Mesothelial cell of epicardium (in vitro differentiated cells): Measurements from ENCODE around the gene OLFM1. TPM values are rescaled to one million over a fixed set of nuclear protein-coding genes. Genes with fewer than 3 reads are reported as not detected.
"Not testable (repeated sequence)": the region's sequence is repeated elsewhere in the genome, so short reads cannot be mapped to it uniquely, and the experiment has no call there.

ENCODE experiments used
- DNase-seq, 2 experiments: peaks; one replicate each; pipeline ENCODE4 v3.0.0; 2021; ENCODE audit warnings: low spot score in 2 of 2; ENCODE audit not compliant: unreplicated experiment in 2 of 2
- H3K27ac Mint-ChIP-seq: 2 replicates; pipeline ENCODE4 v1.8.0; 2021; ENCODE audit warnings: mixed read lengths
- H3K27me3 Mint-ChIP-seq: 2 replicates; pipeline ENCODE4 v1.8.0; 2021; ENCODE audit warnings: low read depth, mixed read lengths
- H3K36me3 Mint-ChIP-seq: 2 replicates; pipeline ENCODE4 v1.8.0; 2021; ENCODE audit warnings: mixed read lengths
- H3K4me1 Mint-ChIP-seq: 2 replicates; pipeline ENCODE4 v1.8.0; 2021; ENCODE audit warnings: mixed read lengths
- H3K4me3 Mint-ChIP-seq: 2 replicates; pipeline ENCODE4 v1.8.0; 2021; ENCODE audit warnings: mild to moderate bottlenecking, moderate library complexity, mixed read lengths
- H3K9me3 Mint-ChIP-seq: 2 replicates; pipeline ENCODE4 v1.8.0; 2021; ENCODE audit warnings: mixed read lengths
- CTCF ChIP-seq: fragments of 200-600 bp; sonication (generic); IDR thresholded peaks from one replicate; pipeline ENCODE4 v1.5.0; 2021; ENCODE audit warnings: antibody characterized with exemption; ENCODE audit not compliant: unreplicated experiment
- total RNA-seq: library from RNA; stranded (reverse); gene quantifications from 3 replicates; pipeline ENCODE4 v1.2.1, GENCODE V29; 2021

The OLFM1 gene
- total RNA-seq, 1 donor from 2014 or later, result 2.0 TPM

- Mint-ChIP-seq H3K27me3 (peaks cover 39% of the 10 kb centered on the region), H3K4me1 (no peaks in the 10 kb centered on the region), H3K36me3 (no peaks in the 10 kb centered on the region), H3K27ac (no peak overlapping the region), H3K4me3 (no peak overlapping the region), H3K9me3 (peaks cover 7% of the 10 kb centered on the region)
- DNase-seq, result no peak
- TF ChIP-seq CTCF, result no peak
Observed at GRCh38 chr9:135148386-135148785, 60.9 kb downstream of the OLFM1 start.

- H3K9me3 Mint-ChIP-seq, DNase-seq, H3K36me3 Mint-ChIP-seq, H3K4me3 Mint-ChIP-seq, H3K4me1 Mint-ChIP-seq, H3K27ac Mint-ChIP-seq: not testable (repeated sequence)
- H3K27me3 Mint-ChIP-seq, result peaks cover 47% of the 10 kb centered on the region
Observed at GRCh38 chr9:135149901-135150300, 62.4 kb downstream of the OLFM1 start.

- no peak for TF ChIP-seq CTCF
- Mint-ChIP-seq H3K27me3 (peaks cover 39% of the 10 kb centered on the region), H3K9me3 (peaks cover 7% of the 10 kb centered on the region), H3K36me3 (no peaks in the 10 kb centered on the region), H3K27ac (no peak overlapping the region), H3K4me3 (no peak overlapping the region), H3K4me1 (no peaks in the 10 kb centered on the region)
- no peak for DNase-seq
Observed at GRCh38 chr9:135150981-135151380, 63.5 kb downstream of the OLFM1 start.

GRCh38 chr9:135151757-135152613 lies 64.5 kb downstream of the OLFM1 start:
- Mint-ChIP-seq H3K27me3 (peaks cover 37% of the 10 kb centered on the region), H3K4me3 (no peak overlapping the region), H3K9me3 (peaks cover 7% of the 10 kb centered on the region), H3K27ac (no peak overlapping the region), H3K36me3 (no peaks in the 10 kb centered on the region), H3K4me1 (no peaks in the 10 kb centered on the region)
- no peak for TF ChIP-seq CTCF
- DNase-seq, result no peak

GRCh38 chr9:135152614-135153334 lies 65.3 kb downstream of the OLFM1 start:
- no peak overlapping the region for H3K4me3 Mint-ChIP-seq
- H3K4me1 Mint-ChIP-seq, result no peaks in the 10 kb centered on the region
- H3K27me3 Mint-ChIP-seq, result peaks cover 40% of the 10 kb centered on the region
- peaks cover 7% of the 10 kb centered on the region for H3K9me3 Mint-ChIP-seq
- DNase-seq, result no peak
- H3K36me3 Mint-ChIP-seq, result no peaks in the 10 kb centered on the region
- no peak for TF ChIP-seq CTCF
- no peak overlapping the region for H3K27ac Mint-ChIP-seq

GRCh38 chr9:135154050-135154615 lies 66.7 kb downstream of the OLFM1 start:
- Mint-ChIP-seq H3K36me3 (no peaks in the 10 kb centered on the region), H3K4me1 (no peaks in the 10 kb centered on the region), H3K27ac (no peak overlapping the region), H3K4me3 (no peak overlapping the region), H3K27me3 (peaks cover 37% of the 10 kb centered on the region), H3K9me3 (peaks cover 7% of the 10 kb centered on the region)
- no peak for TF ChIP-seq CTCF
- no peak for DNase-seq
